ENCODE measurements around the gene LBH.

DNA sequence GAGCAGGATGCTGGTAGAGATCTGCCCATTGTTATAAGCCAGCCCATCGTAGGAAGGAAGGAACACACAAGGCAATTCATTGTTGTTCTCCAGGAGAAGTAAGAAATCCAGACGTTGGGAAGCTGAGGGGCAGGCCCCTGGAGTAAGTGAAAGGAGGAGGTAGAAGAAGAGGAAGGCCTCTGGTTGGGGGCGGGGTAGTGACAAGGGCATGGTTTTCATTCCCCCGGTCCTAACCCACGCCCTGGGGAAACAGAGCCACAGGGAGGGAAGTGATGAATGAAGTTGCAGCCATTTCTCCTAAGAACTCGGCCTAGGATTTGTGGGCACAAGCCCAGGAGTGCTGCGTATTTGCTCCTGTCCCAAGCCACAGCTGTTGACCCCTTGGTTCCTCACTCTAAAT lies 18.0 kb downstream of the LBH start:
- TF ChIP-seq, protein P1, sequence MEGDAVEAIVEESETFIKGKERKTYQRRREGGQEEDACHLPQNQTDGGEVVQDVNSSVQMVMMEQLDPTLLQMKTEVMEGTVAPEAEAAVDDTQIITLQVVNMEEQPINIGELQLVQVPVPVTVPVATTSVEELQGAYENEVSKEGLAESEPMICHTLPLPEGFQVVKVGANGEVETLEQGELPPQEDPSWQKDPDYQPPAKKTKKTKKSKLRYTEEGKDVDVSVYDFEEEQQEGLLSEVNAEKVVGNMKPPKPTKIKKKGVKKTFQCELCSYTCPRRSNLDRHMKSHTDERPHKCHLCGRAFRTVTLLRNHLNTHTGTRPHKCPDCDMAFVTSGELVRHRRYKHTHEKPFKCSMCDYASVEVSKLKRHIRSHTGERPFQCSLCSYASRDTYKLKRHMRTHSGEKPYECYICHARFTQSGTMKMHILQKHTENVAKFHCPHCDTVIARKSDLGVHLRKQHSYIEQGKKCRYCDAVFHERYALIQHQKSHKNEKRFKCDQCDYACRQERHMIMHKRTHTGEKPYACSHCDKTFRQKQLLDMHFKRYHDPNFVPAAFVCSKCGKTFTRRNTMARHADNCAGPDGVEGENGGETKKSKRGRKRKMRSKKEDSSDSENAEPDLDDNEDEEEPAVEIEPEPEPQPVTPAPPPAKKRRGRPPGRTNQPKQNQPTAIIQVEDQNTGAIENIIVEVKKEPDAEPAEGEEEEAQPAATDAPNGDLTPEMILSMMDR (IDR thresholded peaks at IDR 0.05; ENCODE audit: extremely low read depth in 1 of 2, insufficient read depth in 1 of 2, low read depth in 1 of 2, low read length in 2 of 2) = no peak
- TF ChIP-seq POLR2A (IDR thresholded peaks at IDR 0.05; ENCODE audit: low read depth, low read length) = no peak
- TF ChIP-seq POLR2AphosphoS5 (IDR thresholded peaks at IDR 0.05; ENCODE audit: insufficient read depth, low read depth, low read length) = no peak
- TF ChIP-seq FOS (IDR thresholded peaks at IDR 0.05; ENCODE audit: borderline replicate concordance, insufficient read depth, low read length) = no peak
- TF ChIP-seq, protein P2, sequence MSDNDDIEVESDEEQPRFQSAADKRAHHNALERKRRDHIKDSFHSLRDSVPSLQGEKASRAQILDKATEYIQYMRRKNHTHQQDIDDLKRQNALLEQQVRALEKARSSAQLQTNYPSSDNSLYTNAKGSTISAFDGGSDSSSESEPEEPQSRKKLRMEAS (IDR thresholded peaks at IDR 0.05; ENCODE audit: insufficient read depth, insufficient read length) = no peak
- TF ChIP-seq JUN (IDR thresholded peaks at IDR 0.05; ENCODE audit: borderline replicate concordance, insufficient read depth, insufficient read length, low read depth) = no peak
- no peak for TF ChIP-seq EZH2 (IDR thresholded peaks at IDR 0.05; ENCODE audit: borderline replicate concordance, low read depth, low read length, severe bottlenecking)
- no peak for TF ChIP-seq MYC (IDR thresholded peaks at IDR 0.05; ENCODE audit: low read depth, low read length)
- TF ChIP-seq GATA2 (IDR thresholded peaks at IDR 0.05; ENCODE audit: insufficient read depth, insufficient read length, low read depth, low read length) = no peak

Measured in endothelial cell of umbilical vein (primary cell).